Prostate gland (tissue), 2 donors: ENCODE data around the gene HS3ST3A1. TPM values are rescaled to one million over a fixed set of nuclear protein-coding genes. Genes with fewer than 3 reads are reported as not detected.
A peak's percentile ranks its signal among the peaks of the same experiment; 100 is the strongest.

Experiments
- DNase-seq: peaks from one replicate; pipeline ENCODE4 v3.0.0-alpha.2; 2019; ENCODE audit warnings: low spot score
- H3K27ac ChIP-seq, 2 donors: fragments of 200-600 bp; sonication (generic); 2 replicates each; pipeline ENCODE4 v1.5.1; 2017 to 2019
- H3K27me3 ChIP-seq: fragments of 200-600 bp; sonication (generic); replicated peaks from 2 replicates; pipeline ENCODE4 v1.5.1; 2019; ENCODE audit not compliant: insufficient read depth
- H3K36me3 ChIP-seq, 2 donors: fragments of 200-600 bp; sonication (generic); 1 replicate in 1 of 2; 2 replicates in 1 of 2; pipeline versions ENCODE4 v1.5.1 to v1.8.1; 2017 to 2019
- H3K4me1 ChIP-seq: fragments of 200-600 bp; sonication (generic); replicated peaks from 2 replicates; pipeline ENCODE4 v1.5.1; 2019
- H3K4me3 ChIP-seq, 2 donors: fragments of 200-600 bp; sonication (generic); 2 replicates each; pipeline ENCODE4 v1.5.1; 2017 to 2019
- H3K9me3 ChIP-seq: fragments of 200-600 bp; sonication (generic); 2 replicates; pipeline ENCODE4 v1.5.1; 2017
- CTCF ChIP-seq, 4 experiments: fragments of 200-600 bp in 2 of 4; fragments of 450-650 bp in 2 of 4; sonication (generic) in 2 of 4; IDR thresholded peaks; 1 replicate in 3 of 4; 2 replicates in 1 of 4; pipeline ENCODE4 v1.5.1; 2016 to 2019; ENCODE audit warnings: antibody characterized with exemption in 4 of 4, mild to moderate bottlenecking in 2 of 4, moderate library complexity in 2 of 4
- POLR2A ChIP-seq: fragments of 450-650 bp; IDR thresholded peaks from one replicate; pipeline ENCODE4 v1.6.1; 2016; ENCODE audit warnings: antibody characterized with exemption, mild to moderate bottlenecking
- POLR2AphosphoS5 ChIP-seq: sonication (generic); formaldehyde crosslinking; IDR thresholded peaks from one replicate; pipeline ENCODE4 v1.6.1; 2017; ENCODE audit warnings: antibody characterized with exemption
- WGBS: methylation state at CpG from one replicate; pipeline ENCODE4 v1.1.5; 2018; 5-methylcytosine and 5-hydroxymethylcytosine counted together
- intact Hi-C: fragments of 100-400 bp; cut with DNase I; formaldehyde crosslinking; loops from one replicate; pipeline ENCODE4 v1.14.2; 2022
- total RNA-seq, 2 donors: library from RNA; depleted of rRNA; stranded (reverse); fragments of >200 nt; gene quantifications; one replicate each; pipeline ENCODE4 v1.1.0, GENCODE V29; 2016

Gene HS3ST3A1
- total RNA-seq, 2 donors from 2014 or later, result 3.1 to 14.3 TPM

- H3K4me3 ChIP-seq, result no peak overlapping the region
- H3K27ac ChIP-seq, result peak overlapping the region in 1 of 2 donors; percentile 6
- no peaks in the 10 kb centered on the region for H3K36me3 ChIP-seq
- no peaks in the 10 kb centered on the region for H3K27me3 ChIP-seq
- no peak for DNase-seq
- intact Hi-C loops, result no loop called here
- TF ChIP-seq POLR2A (no peak), CTCF (IDR thresholded peaks at IDR 0.05) (no peak), POLR2AphosphoS5 (no peak)
- H3K4me1 ChIP-seq, result no peaks in the 10 kb centered on the region
- no peaks in the 10 kb centered on the region for H3K9me3 ChIP-seq
- WGBS, result 74% methylated on average over 14 of the region's 14 CpGs
Measured at GRCh38 chr17:13561606-13562270, 40.0 kb downstream of the HS3ST3A1 start.

- DNase-seq, result no peak
- Histone ChIP-seq H3K36me3 (no peaks in the 10 kb centered on the region), H3K4me1 (no peaks in the 10 kb centered on the region), H3K9me3 (no peaks in the 10 kb centered on the region), H3K4me3 (no peak overlapping the region), H3K27ac (no peak overlapping the region), H3K27me3 (no peaks in the 10 kb centered on the region)
- no peak for TF ChIP-seq POLR2A
- no peak for TF ChIP-seq POLR2AphosphoS5
- TF ChIP-seq CTCF (IDR thresholded peaks at IDR 0.05), result no peak
- intact Hi-C loops, result no loop called here
- 27% methylated on average over 1 of the region's 1 CpG for WGBS
Measured at GRCh38 chr17:13560935-13561334, 40.8 kb downstream of the HS3ST3A1 start.

- WGBS, result 56% methylated on average over 3 of the region's 3 CpGs
- no peak for DNase-seq
- Histone ChIP-seq H3K4me1 (no peaks in the 10 kb centered on the region), H3K27me3 (no peaks in the 10 kb centered on the region), H3K36me3 (no peaks in the 10 kb centered on the region), H3K9me3 (no peaks in the 10 kb centered on the region), H3K4me3 (no peak overlapping the region), H3K27ac (no peak overlapping the region)
- intact Hi-C loops, result no loop called here
- TF ChIP-seq POLR2AphosphoS5 (no peak), POLR2A (no peak), CTCF (IDR thresholded peaks at IDR 0.05) (no peak)
Measured at GRCh38 chr17:13558588-13558987, 43.1 kb downstream of the HS3ST3A1 start.

GRCh38 chr17:13557077-13557476, 44.7 kb downstream of the HS3ST3A1 start:
- no peaks in the 10 kb centered on the region for H3K27me3 ChIP-seq
- H3K4me1 ChIP-seq, result no peaks in the 10 kb centered on the region
- TF ChIP-seq POLR2AphosphoS5, result no peak
- no peak overlapping the region for H3K4me3 ChIP-seq
- intact Hi-C loops, result no loop called here
- 57% methylated on average over 6 of the region's 6 CpGs for WGBS
- no peaks in the 10 kb centered on the region for H3K36me3 ChIP-seq
- DNase-seq, result no peak
- no peak overlapping the region for H3K27ac ChIP-seq
- H3K9me3 ChIP-seq, result no peaks in the 10 kb centered on the region

- no peak overlapping the region for H3K27ac ChIP-seq
- intact Hi-C loops, result no loop called here
- no peak for DNase-seq
- 95% methylated on average over 5 of the region's 5 CpGs for WGBS
- H3K9me3 ChIP-seq, result no peaks in the 10 kb centered on the region
- no peaks in the 10 kb centered on the region for H3K36me3 ChIP-seq
- H3K4me1 ChIP-seq, result no peaks in the 10 kb centered on the region
- no peak overlapping the region for H3K4me3 ChIP-seq
- TF ChIP-seq CTCF (IDR thresholded peaks at IDR 0.05), result no peak
- TF ChIP-seq POLR2AphosphoS5, result no peak
- no peak for TF ChIP-seq POLR2A
- H3K27me3 ChIP-seq, result no peaks in the 10 kb centered on the region
Measured at GRCh38 chr17:13554231-13554630, 47.5 kb downstream of the HS3ST3A1 start.
